IPS-NIHi7 (cell line): ENCODE data around the gene NOL3.

Experiments
- DNase-seq: peaks from one replicate; pipeline ENCODE4 v3.0.0; 2012; ENCODE audit warnings: mixed read lengths; ENCODE audit errors: extremely low spot score

Gene NOL3

DNA sequence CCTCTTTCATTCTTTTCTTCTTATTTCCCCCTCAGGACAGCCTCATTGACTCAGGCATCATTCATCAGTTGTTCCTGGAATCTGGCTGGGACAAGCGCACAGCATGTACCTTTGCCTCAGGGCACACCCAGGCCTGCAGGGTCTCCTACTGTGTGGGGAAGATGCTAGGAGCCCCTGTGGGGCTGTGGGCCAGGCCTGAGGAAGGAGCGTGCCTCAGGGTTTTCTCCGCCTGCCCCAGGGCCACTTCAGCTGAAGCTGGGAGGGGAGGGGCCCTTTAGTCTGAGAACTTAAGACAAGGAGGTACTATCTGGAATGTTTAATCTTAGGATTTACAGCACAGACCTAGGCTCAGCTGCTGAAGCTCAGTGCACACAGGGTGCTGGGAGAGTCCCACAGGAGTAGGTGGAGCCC is 36.5 kb downstream of the NOL3 start:
- DNase-seq: no peak

DNA sequence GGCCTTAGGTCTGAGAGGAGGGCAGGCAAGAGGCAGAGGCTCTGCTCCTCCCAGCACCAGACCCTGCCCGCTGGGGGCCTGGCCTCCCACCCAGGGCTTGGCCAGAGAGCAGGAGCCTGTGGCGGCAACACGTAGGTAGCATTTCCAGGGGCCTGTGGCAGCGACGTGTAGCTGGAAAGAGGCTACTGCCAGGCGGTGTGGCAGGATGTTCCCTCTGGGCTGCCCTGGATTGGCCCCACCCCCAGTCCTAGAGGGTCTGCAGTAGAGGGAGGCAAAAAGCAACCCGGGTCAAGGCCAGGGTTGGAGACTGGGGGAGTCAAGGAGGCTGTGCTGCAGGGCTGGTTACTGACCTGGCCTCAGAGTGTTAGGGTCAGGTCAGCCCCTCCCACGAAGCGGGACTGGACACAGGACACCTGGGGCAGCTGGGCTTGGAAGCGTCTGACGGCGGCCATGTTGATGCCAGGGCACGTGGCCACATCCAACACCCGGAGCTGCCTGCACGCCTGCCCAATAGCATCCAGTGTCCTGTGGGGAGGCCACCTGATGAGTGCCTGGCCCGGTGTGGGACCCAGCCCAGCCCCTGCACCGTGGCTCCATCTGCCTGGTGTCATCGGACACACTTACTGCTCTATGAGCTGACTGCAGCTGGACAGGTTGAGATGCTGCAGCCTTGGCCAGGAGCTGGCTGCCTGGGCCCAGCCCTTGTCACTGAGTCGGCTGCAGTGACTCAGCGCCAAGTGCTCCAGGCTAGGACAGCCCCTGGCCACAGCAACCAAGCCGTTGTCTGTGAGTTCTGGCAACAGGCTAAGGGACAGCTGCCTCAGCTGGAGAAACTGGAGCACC is 37.1 kb downstream of the NOL3 start:
- DNase-seq: peak; percentile 19

DNA sequence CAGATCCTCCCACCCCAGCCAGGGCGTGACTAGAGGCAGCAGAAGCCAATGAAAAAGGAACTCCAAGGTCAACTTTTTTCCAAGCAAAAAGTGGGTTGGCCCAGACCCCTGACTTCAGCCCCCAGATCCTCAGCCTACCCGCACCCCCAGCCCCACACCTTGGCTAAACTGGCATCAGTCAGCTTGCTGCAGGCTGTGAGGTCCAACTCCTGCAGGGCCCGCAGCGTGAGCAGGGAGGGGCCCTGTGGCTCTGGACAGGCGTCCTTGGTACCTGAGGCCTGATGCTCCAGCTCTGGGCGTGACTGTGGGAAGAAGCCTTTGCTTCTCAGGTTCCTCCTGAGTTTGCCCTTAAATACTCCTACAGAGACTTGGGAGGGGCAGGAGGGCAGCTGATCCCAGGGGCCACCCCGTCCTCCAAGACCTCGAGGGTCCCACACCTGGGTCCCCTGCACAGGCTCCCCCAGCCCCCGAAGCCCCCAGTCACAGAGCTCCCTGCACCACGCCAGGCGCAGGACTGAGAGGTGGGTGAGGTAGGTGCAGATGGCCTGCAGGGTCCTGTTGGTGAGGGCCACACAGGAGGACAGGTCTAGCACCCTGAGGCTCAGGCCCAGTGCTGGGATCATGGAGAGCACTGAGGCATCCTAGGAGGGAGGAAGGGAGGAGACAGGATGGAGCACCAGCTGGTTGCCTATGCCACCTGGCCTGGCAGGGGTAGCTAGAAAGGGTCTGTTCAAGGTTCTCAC is 38.0 kb downstream of the NOL3 start:
- DNase-seq: no peak

DNA sequence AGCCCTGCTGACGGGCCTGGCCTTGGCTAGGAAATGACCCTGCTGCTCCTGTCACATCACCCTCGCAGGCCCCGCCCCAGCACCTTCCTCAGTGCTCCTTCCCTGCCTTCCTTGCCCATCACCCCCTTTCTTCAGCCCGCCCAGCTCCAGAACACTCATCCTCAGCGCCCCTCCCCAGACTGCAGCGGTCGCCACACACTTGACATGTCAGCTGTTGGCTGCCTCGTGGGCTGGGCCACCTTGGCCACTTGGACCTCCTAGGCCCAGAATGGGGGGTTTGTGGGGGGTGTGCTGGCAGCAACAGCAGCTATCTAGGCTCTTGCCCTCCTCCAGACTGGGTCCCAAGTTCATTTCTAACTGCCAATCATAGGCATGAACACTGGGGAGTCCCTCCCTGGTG is 39.2 kb downstream of the NOL3 start:
- no peak for DNase-seq

DNA sequence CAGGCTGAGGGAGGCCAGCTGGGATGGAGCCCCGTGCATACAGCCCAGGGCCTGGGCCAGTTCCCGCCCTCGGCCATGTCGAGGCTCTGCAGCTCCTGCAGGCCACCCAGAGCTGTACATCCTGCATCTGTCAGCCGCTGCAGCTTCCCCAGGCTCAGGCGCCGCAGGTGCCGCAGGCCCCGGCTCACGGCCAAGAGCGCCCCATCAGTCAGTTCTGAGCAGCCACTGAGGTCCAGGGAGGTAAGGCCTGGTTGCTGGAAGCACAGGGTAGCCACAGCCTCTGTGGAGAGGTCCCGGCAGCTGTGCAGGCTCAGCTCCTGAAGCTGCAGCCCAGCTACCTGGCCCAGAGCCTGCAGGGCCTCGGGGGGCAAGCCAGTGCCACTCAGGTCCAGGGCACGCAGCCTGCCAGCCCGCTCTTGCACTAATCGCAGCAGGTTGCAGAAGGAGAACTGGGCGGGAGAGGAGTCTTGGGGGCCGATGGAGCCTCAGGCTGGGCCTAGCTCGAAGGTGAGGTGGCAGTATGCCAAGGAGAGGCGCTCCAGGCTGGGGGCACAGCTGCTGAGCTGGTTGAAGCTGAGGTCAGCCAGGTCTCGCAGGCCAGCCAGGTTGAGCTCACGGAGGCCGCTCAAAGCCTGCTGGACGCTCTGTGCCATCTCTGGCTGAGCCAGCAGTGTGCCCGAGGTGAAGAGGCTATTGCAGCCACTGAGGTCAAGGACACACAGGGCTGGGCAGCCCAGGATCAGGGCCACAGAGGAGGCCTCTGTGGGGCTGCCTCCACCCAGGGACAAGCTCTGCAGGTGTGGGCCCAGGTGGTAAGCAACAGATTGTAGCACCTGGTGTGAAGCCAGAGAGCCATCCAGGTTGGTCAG is 40.0 kb downstream of the NOL3 start:
- peak; percentile 22 for DNase-seq

DNA sequence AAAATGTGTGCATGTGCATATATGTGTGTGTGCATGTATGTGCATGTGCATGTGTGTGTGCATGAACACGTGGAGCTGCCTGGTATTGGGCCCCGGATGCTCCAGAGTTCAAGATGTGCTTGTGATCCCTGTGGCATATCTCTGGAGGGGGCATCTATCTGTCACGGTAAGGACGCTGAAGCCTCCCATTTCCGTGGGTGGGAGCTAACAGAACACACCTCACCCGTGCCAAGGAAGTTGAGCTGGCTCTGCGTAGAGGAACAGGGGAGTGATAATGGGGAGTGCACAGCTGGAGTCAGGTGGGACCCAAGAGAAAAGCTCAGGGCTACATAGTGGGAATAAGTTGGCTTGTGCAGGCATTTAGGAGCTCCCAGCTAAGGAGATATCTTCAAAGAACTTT is 41.3 kb downstream of the NOL3 start:
- no peak for DNase-seq

DNA sequence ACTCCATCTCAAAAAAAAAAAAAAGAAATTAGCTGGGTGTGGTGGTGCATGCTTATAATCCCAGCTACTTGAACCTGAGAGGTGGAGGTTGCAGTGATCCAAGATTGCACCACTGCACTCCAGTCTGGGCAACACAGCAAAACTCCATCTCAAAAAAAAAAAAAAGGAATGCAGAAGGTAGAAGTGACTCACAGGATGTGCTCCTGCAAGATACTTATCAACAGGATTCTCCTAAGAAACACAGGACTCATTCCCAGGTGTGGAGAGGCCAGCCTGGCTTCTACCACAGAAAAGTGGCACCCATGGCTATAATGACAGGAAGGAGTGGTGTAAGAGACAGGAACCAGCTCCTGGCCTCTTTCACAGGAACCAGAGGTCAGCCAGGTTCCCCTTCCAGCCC is 42.4 kb downstream of the NOL3 start:
- DNase-seq: no peak

DNA sequence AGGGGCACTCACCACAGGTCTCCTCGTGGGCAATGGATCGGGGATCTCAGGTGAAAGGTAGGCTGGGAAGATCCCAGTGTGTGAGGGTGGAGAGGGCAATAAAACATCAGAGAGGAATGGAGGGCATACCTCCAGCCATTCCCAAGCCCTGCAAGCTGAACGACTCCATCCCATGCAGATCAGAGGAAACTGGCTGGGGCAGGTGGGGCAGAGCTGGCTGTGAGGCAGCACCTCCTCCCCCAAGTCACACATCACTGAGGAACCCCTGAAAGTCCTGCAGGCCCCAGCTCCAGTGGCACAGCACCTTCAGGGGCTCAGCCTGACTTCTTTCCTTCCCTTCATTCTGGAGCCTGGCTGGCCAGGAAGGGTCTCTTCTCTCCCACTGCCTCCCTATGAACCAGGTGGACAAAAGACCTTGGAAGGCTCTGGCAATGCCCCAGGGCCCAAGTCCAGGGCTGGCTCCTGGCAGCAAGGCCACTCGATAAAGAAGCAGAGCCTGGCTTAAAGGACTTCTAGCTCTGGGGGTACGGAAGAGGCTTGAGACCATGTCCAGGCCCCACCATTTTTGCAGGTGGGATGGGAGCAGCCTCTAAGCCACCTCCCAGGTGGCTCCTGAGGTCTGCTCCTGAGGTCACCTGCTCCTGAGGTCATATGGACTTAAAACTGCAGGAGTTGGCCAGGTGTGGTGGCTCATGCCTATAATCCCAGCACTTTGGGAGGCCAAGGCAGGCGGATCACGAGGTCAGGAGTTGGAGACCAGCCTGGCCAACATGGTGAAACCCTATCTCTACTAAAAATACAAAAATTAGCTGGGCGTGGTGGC is 43.1 kb downstream of the NOL3 start:
- no peak for DNase-seq

DNA sequence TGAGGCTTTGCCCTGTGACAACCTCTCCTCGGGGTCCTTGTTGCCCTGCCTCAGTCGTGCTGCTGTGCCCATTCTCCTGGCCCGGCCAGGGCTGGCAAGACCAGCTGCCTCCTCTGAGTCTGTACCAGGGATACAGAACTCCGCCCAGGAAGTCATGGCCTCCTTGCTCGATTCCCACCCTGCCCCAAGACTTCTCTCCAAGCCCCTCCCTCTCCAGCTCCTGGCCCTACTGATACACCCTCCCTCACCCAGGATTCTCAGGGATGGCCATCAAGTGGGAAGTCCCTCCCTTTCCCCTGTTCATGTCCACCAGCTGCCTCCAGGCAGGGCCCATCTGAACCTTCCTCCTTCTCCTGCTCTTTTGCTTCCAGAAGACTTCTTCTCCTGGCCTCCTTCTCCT is 45.4 kb downstream of the NOL3 start:
- DNase-seq: peak; percentile 36

DNA sequence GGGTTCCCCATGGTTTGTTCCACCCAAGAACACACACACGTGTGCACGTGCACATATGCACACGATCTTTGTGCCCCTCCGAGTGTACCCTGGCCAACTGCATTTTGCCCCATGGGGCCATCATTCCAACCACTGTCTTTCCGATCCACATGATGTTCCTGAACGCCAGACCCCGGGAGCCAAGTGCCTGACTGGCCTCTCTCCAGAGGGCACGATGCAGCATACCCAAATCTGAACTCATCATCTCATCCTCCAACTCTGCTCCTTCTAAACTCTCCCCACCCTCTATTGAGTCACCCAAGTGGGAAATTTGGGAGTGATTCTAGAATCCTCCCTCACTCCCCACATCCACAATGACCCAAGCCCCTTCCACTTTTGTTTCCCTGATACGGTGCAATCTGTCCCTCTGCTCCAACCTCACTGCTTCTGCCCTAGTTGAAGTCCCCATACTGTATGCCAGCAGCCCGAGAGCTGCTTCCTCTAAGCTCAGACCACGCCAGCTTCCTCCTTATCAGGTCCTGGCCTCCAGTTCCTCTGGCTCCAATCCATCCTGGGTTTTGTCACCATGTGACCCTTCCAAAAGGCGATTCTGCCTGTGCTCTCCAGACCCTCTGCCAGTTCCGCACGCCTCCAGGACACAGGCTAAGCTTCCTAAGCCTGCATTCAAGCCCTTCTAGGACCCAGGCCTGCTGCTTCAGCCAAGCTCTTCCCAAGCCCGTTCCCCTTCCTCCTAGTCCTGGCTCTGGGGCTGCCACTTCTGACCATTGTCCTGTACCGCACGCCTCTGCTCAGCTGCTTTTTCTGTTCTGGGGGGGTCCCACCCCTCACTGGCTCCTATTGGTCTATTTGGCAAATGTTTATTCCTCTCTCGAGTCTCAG is 46.5 kb downstream of the NOL3 start:
- no peak for DNase-seq

DNA sequence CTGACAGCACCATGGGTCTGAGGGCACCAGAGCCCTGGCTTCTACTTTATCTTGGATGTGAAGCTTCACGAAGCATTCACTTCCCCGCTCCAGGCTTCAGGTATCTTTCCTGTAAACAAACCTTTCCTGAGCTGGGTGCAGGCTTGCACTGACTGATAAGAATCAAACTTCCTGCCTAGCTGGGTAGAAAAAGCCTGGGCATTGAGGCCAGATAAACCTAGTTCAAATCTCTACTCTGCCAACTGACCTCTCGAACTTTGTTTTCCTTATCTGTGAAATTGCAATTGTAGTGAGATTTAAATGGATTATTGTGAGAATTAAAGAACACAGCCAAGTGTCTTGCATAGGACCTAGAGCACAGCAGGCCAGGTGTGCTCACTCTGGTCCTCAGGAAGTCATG is 53.7 kb downstream of the NOL3 start:
- DNase-seq: no peak
